ENCODE results near the gene DOC2B.
"Not testable (repeated sequence)": the region's sequence is repeated elsewhere in the genome, so short reads cannot be mapped to it uniquely, and the experiment has no call there.

Gene DOC2B

GRCh38 chr17:193426-193810 is 12.0 kb upstream of the DOC2B start:
- no peak for DNase-seq (ENCODE audit: low read depth in 2 of 2, low spot score in 1 of 2)

- DNase-seq (ENCODE audit: low read depth in 2 of 2, low spot score in 1 of 2): no peak
Measured at GRCh38 chr17:192666-193425, 11.4 kb upstream of the DOC2B start.

DNA sequence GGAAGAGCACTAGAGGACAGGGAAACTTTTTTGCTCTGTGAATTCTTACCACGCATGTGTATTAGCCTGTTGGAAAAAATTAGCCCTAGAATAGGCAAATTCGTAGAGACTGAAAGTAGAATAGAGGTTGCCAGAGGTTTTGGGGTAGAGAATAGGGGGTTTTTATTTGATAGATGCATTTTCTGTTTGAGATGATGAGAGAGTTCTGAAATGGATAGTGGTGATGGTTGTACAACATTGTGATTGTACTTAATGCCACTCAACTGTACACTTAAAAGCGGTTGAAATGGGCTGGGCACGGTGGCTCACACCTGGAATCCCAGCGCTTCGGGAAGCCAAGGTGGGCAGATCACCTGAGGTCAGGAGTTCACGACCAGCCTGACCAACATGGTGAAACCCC is 8.0 kb upstream of the DOC2B start:
- no peak for DNase-seq (ENCODE audit: low read depth in 2 of 2, low spot score in 1 of 2)

- DNase-seq (ENCODE audit: low read depth in 2 of 2, low spot score in 1 of 2): no peak
Measured at GRCh38 chr17:187130-187529, 5.7 kb upstream of the DOC2B start.

DNA sequence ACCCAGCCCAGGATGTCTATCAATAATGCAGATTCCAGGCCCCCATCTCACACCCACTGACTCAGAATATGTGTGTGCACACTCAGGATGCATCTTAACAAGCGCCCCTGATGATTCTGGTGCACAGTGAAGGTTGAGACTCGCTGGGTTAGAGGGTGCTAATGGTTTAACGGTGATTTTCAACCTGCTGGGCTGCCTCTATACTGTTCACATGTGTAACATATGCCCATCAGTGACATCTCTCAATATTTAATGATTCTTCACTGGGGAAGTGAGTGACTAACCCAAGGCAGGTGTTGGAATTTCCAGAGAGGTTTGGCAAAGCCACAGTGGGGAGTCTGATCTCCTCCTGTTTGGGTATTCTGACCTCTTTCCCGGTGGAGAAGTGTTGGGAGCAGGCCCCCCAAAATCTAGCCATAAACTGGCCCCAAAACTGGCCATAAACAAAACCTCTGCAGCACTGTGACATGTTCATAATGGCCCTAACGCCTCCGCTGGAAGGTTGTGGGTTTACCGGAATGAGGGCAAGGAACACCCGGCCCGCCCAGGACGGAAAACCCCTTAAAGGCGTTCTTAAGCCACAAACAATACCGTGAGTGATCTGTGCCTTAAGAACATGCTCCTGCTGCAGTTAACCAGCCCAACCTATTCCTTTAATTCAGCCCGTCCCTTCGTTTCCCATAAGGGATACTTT is 4.1 kb upstream of the DOC2B start:
- no peak for DNase-seq (ENCODE audit: low read depth in 2 of 2, low spot score in 1 of 2)

- DNase-seq (ENCODE audit: low read depth in 2 of 2, low spot score in 1 of 2): no peak
Measured at GRCh38 chr17:183021-183420, 1.6 kb upstream of the DOC2B start.

GRCh38 chr17:182050-182751 is 751 bp upstream of the DOC2B start:
- DNase-seq (ENCODE audit: low read depth in 2 of 2, low spot score in 1 of 2): no peak

DNA sequence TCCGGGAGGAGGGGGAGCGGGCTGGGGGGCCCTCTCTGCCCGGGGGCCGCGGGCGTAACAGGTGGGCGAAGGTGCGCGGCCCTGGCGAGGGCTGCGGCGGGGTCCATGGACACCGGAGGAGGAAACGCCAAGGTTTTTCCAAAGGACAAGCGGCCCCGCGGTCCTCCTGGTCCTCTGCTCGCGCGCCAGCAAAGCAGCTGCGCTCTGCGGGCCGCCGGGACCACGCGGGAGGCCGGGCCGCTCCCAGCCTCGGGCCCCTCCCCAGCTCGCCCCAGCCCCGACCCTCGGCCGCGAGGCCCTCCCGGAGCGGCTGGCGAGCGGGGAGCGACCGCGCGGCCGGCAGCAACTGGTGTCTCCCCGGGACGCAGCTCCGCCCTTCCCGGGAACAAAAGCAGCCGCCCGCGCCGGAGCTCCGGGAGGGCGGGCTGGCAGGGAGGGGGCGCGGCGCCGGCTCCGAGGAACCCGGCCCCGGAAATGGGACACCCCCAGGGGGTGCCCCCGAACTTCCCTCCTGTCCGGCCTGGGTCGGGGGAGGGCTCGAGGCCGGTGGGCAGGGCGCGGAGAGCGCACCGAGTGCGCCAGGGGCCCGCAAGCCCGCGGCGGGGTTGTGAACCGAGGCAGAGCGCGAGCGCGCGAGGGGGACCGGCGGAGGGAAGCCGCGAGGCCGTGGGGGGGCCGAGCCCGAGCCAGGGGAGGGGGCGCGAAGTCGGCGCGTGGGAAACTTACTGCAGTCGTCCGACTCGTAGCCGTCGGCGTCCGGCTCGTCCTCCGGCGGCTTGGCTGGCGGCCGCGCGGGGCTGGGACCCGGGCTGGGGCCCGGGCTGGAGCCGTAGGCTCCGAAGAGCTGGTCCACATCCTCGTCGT is 837 bp downstream of the DOC2B start:
- DNase-seq (ENCODE audit: low read depth in 2 of 2, low spot score in 1 of 2): no peak

GRCh38 chr17:179781-180380 is 1.6 kb downstream of the DOC2B start:
- DNase-seq (ENCODE audit: low read depth in 2 of 2, low spot score in 1 of 2): no peak

GRCh38 chr17:179066-179432 is 2.4 kb downstream of the DOC2B start:
- DNase-seq (ENCODE audit: low read depth in 2 of 2, low spot score in 1 of 2): no peak

GRCh38 chr17:178292-179065 is 3.0 kb downstream of the DOC2B start:
- DNase-seq (ENCODE audit: low read depth in 2 of 2, low spot score in 1 of 2): no peak

DNA sequence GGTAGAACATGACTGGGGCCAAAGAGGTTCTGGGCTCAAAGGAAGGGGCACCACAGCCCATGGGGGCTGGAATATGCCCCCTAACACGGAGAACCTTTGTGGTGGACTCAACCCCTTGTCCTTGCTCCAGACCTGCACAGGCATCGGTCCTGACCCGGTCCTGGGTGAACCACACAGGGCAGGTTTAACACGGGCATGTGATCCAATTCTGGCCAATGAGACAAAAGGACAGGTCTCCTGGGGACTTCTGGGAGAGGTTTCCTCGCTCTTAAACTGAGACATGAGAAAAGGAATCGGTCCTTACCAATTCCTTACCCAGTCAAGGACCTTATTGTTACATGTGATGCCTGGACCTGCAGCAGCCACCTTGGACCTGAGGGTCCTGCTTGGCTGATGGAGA is 3.7 kb downstream of the DOC2B start:
- no peak for DNase-seq (ENCODE audit: low read depth in 2 of 2, low spot score in 1 of 2)

DNA sequence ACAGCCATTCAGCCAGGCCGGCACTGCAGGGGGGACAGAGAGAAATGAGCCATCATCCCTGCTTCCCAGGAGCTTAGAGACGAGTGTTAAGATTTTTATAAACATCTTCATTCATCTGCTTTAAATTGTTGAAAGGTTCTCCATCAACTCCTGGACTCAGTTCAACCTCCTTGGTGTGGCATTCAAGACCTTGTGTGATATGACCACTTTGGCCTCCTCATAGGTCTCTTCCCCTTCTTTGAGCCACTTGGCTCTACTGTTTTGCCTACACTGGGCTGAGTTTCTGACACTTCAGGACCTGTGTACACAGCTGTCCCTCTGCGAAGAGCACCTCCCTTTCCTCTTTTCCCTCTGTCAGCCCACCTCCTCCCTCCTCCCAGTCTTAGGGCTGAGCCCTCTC is 4.3 kb downstream of the DOC2B start:
- DNase-seq (ENCODE audit: low read depth in 2 of 2, low spot score in 1 of 2): no peak

DNA sequence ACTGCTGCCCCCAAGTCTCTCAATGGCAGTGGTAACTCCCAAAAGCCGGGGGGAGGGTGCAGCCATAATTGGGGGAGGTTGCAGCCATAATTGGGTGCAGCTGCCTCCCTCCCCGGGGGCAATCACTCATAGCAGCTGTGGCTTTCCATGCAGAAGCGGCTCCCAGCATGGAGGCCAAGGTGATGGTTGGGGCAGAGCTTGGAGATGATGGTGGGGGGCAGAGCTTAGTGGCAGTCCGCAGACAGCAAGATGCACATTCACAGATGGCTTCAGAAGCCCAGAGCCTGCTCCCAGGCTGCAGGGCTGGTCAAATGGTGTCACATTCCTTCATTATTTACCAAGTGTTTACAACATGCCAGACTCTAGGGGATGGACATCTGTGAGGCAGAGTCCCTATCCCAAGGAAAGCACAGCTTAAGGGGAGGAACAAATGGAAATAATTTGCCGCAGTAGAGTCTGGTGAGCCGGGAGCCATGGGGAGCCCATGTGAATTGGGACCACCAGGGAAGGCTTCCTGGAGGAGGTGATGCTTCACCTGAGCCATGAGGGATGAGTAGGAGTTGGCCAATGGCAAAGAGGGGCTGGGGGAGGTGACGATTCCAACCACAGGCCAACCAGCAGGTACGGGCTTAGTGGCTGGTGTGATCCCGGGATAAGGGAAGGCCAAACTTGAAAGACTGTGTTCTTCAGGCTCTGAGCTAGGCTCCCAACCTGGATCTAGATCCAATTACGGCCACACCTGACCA is 8.1 kb downstream of the DOC2B start:
- DNase-seq (ENCODE audit: low read depth in 2 of 2, low spot score in 1 of 2): no peak

DNA sequence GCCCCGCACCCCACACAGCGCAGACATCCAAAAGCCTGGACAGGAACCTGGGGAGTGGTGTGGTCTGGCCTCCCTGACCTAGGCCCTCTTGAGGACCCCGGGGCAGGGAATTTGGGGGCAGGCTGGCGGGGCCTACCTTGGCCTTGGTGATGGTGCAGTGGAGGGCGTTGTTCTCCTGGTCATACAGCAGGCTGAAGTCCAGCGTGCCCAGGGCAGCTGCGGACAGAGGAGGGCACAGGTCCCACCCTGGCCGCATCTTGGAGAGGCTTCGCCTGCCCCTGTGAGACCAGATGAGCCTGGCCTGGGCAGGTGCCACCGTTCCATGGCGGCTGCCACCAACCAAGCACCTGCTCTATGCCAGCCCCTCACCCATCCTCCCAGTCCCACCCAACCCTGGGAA is 9.0 kb downstream of the DOC2B start:
- no peak for DNase-seq (ENCODE audit: low read depth in 2 of 2, low spot score in 1 of 2)

- no peak for DNase-seq (ENCODE audit: low read depth in 2 of 2, low spot score in 1 of 2)
Measured at GRCh38 chr17:171871-172270, 9.6 kb downstream of the DOC2B start.

GRCh38 chr17:170130-170670 is 11.2 kb downstream of the DOC2B start:
- no peak for DNase-seq (ENCODE audit: low read depth in 2 of 2, low spot score in 1 of 2)

DNA sequence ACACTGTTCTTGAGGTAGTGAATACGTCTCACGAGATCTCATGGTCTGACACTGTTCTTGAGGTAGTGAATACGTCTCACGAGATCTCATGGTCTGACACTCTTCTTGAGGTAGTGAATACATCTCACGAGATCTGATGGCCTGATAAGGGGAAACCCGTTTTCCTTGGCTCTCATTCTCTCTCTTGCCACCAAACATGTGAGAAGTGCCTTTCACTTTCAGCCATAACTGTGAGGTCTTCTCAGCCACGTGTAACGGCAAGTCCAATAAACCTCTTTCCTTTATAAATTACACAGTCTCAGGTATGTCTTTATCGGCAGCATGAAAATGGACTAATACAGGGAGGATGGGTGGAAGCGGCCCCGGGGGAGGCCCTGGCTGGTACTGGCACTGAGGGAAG is 12.8 kb downstream of the DOC2B start:
- DNase-seq (ENCODE audit: low read depth in 2 of 2, low spot score in 1 of 2): not testable (repeated sequence)

GRCh38 chr17:165939-166338 is 15.5 kb downstream of the DOC2B start:
- no peak for DNase-seq (ENCODE audit: low read depth in 2 of 2, low spot score in 1 of 2)
